IMR-90 (cell line): ENCODE measurements around the gene ERMP1. TPM values are rescaled to one million over a fixed set of nuclear protein-coding genes. Genes with fewer than 3 reads are reported as not detected.
A peak's percentile ranks its signal among the peaks of the same experiment; 100 is the strongest.

Experiments
- ATAC-seq: fragments of 200-7000 bp; cut with Tn5 transposase; 2 replicates; pipeline ENCODE4 v1.9.1; 2020; ENCODE audit warnings: low read depth, mild to moderate bottlenecking, moderate library complexity
- BruUV-seq: library from RNA; stranded (reverse); fragments of 400-500 nt; replicated peaks from 2 replicates; lab custom pipeline; 2021; lab: Mats Ljungman, UMichigan
- CTCF ChIA-PET: fragments of 300-600 bp; formaldehyde crosslinking; extraction: SDS; loops from one replicate; lab custom pipeline; 2021; ENCODE audit warnings: antibody characterized with exemption; lab: Yijun Ruan, JAX
- POLR2A ChIA-PET: fragments of 300-600 bp; sonication (Branson Sonifier 250); formaldehyde crosslinking; loops from one replicate; lab custom pipeline; 2022; ENCODE audit warnings: antibody characterized with exemption; ENCODE audit not compliant: unreplicated experiment; lab: Charles Lee
- DNase-seq: peaks from one replicate; pipeline ENCODE4 v3.0.0; 2013
- H2AFZ ChIP-seq: replicated peaks from 2 replicates; pipeline ENCODE3; 2013; ENCODE audit warnings: low read length, mild to moderate bottlenecking; ENCODE audit not compliant: poor library complexity
- H2AK5ac ChIP-seq: 2 replicates; pipeline ENCODE4 v1.6.1; 2013; ENCODE audit warnings: low read depth, low read length, inconsistent platforms
- H2AK9ac ChIP-seq: replicated peaks from 2 replicates; pipeline ENCODE3; 2013; ENCODE audit warnings: mild to moderate bottlenecking, low read depth, low read length, moderate library complexity; ENCODE audit not compliant: poor library complexity
- H2BK120ac ChIP-seq: 2 replicates; pipeline ENCODE4 v1.6.1; 2013; ENCODE audit warnings: low read depth, low read length, inconsistent platforms
- H2BK15ac ChIP-seq: 3 replicates; pipeline ENCODE4 v1.6.1; 2013; ENCODE audit warnings: low read depth, low read length, inconsistent platforms
- H2BK20ac ChIP-seq: 2 replicates; pipeline ENCODE4 v1.6.1; 2013; ENCODE audit warnings: low read depth, mild to moderate bottlenecking, inconsistent platforms, low read length, moderate library complexity
- H2BK5ac ChIP-seq: 2 replicates; pipeline ENCODE4 v1.6.1; 2013; ENCODE audit warnings: mild to moderate bottlenecking, low read depth, low read length, inconsistent platforms; ENCODE audit not compliant: poor library complexity, severe bottlenecking
- H3K14ac ChIP-seq: replicated peaks from 2 replicates; pipeline ENCODE4 v1.6.1; 2013; ENCODE audit warnings: low read depth, low read length, inconsistent platforms
- H3K18ac ChIP-seq: 2 replicates; pipeline ENCODE4 v1.6.1; 2013; ENCODE audit warnings: low read depth, low read length, control low read depth
- H3K23ac ChIP-seq: 2 replicates; pipeline ENCODE4 v1.6.1; 2013; ENCODE audit warnings: low read depth, low read length, inconsistent platforms
- H3K27ac ChIP-seq: 2 replicates; pipeline ENCODE4 v1.5.1; 2013; ENCODE audit warnings: mild to moderate bottlenecking, control low read depth, low read length; ENCODE audit not compliant: insufficient read depth
- H3K27me3 ChIP-seq: 2 replicates; pipeline ENCODE4 v1.6.1; 2013; ENCODE audit warnings: low read length; ENCODE audit not compliant: control insufficient read depth, insufficient read depth
- H3K36me3 ChIP-seq: 2 replicates; pipeline ENCODE4 v1.6.1; 2013; ENCODE audit warnings: low read length, mixed read lengths; ENCODE audit not compliant: control insufficient read depth, insufficient read depth
- H3K4ac ChIP-seq: 2 replicates; pipeline ENCODE4 v1.6.1; 2013; ENCODE audit warnings: low read depth, low read length, inconsistent platforms
- H3K4me1 ChIP-seq: 2 replicates; pipeline ENCODE4 v1.6.1; 2013; ENCODE audit warnings: low read length, mixed read lengths; ENCODE audit not compliant: control insufficient read depth, insufficient read depth
- H3K4me2 ChIP-seq: 2 replicates; pipeline ENCODE4 v1.6.1; 2013; ENCODE audit warnings: low read depth, mild to moderate bottlenecking, control low read depth, low read length, moderate library complexity
- H3K4me3 ChIP-seq: 2 replicates; pipeline ENCODE4 v1.5.1; 2013; ENCODE audit warnings: low read depth, mild to moderate bottlenecking, control low read depth, low read length, moderate library complexity; ENCODE audit not compliant: insufficient read depth
- H3K56ac ChIP-seq: 2 replicates; pipeline ENCODE4 v1.6.1; 2013; ENCODE audit warnings: low read length, inconsistent platforms; ENCODE audit not compliant: insufficient read depth; ENCODE audit errors: extremely low read depth
- H3K79me1 ChIP-seq, 2 experiments: 2 replicates each; pipeline ENCODE4 v1.6.1; 2013; ENCODE audit warnings: low read length in 2 of 2, inconsistent platforms in 1 of 2, low read depth in 1 of 2
- H3K9ac ChIP-seq: 2 replicates; pipeline ENCODE4 v1.6.1; 2013; ENCODE audit warnings: low read depth, low read length, control low read depth
- H3K9me1 ChIP-seq: 2 replicates; pipeline ENCODE4 v1.6.1; 2013; ENCODE audit warnings: low read length, inconsistent platforms; ENCODE audit not compliant: insufficient read depth
- H3K9me3 ChIP-seq: 2 replicates; pipeline ENCODE4 v1.6.1; 2013; ENCODE audit warnings: low read length; ENCODE audit not compliant: control insufficient read depth, insufficient read depth
- H4K20me1 ChIP-seq: 2 replicates; pipeline ENCODE4 v1.6.1; 2013; ENCODE audit warnings: low read length, inconsistent platforms; ENCODE audit not compliant: insufficient read depth
- H4K5ac ChIP-seq: 2 replicates; pipeline ENCODE4 v1.6.1; 2013; ENCODE audit warnings: mild to moderate bottlenecking, low read depth, low read length, control low read depth
- H4K8ac ChIP-seq, 2 experiments: 2 replicates each; pipeline ENCODE4 v1.6.1; 2013; ENCODE audit warnings: low read depth in 2 of 2, low read length in 2 of 2, control low read depth in 1 of 2, inconsistent platforms in 1 of 2
- H4K91ac ChIP-seq: 2 replicates; pipeline ENCODE4 v1.6.1; 2013; ENCODE audit warnings: low read depth, low read length, inconsistent platforms; ENCODE audit not compliant: insufficient read depth
- CEBPB ChIP-seq: IDR thresholded peaks from 2 replicates; pipeline ENCODE4 v1.6.1; 2012; ENCODE audit warnings: low read depth, low read length, improper control_type of control experiment
- ELK1 ChIP-seq: fragments of 150-350 bp; IDR thresholded peaks from 2 replicates; pipeline ENCODE4 v1.6.1; 2016; ENCODE audit warnings: low read depth, mild to moderate bottlenecking, low read length, moderate library complexity, borderline replicate concordance
- FOS ChIP-seq: fragments of 150-350 bp; IDR thresholded peaks from 2 replicates; pipeline ENCODE4 v1.6.1; 2016; ENCODE audit warnings: low read depth, low read length
- RCOR1 ChIP-seq: IDR thresholded peaks from 2 replicates; pipeline ENCODE4 v1.6.1; 2012; ENCODE audit warnings: mild to moderate bottlenecking, low read length, improper control_type of control experiment; ENCODE audit not compliant: insufficient replicate concordance
- RFX5 ChIP-seq: IDR thresholded peaks from 2 replicates; pipeline ENCODE4 v1.8.0; 2012; ENCODE audit warnings: low read depth, mild to moderate bottlenecking, low read length, moderate library complexity
- WGBS, 2 experiments: methylation state at CpG; one replicate each; pipeline versions ENCODE4 v1.1.5 to v1.1.7; 2013; ENCODE audit warnings: missing lambda C conversion rate in 2 of 2; ENCODE audit not compliant: insufficient read length in 1 of 2; ENCODE audit errors: extremely low coverage in 2 of 2; 5-methylcytosine and 5-hydroxymethylcytosine counted together
- dilution Hi-C: fragments of 300-500 bp; cut with HindIII; formaldehyde crosslinking; loops from one replicate; pipeline ENCODE4 v1.14.3; 2018; ENCODE audit warnings: low sequenced_read_pairs; ENCODE audit not compliant: unreplicated experiment
- in situ Hi-C: fragments of 300-500 bp; cut with MboI; formaldehyde crosslinking; loops from 3 replicates; pipeline ENCODE4 v1.14.3; 2019; ENCODE audit warnings: low sequenced_read_pairs, inconsistent platforms, mixed read lengths
- intact Hi-C: fragments of 100-400 bp; cut with micrococcal nuclease; formaldehyde crosslinking; loops from 2 replicates; pipeline ENCODE4 v1.10.0; 2022
- polyA plus RNA-seq, 3 experiments: library from polyadenylated mRNA; depleted of rRNA; stranded (reverse); fragments of >200 nt; gene quantifications; 2 replicates each; pipeline ENCODE4 v1.2.3, GENCODE V29; 2012; ENCODE audit warnings: low replicate concordance in 1 of 3
- total RNA-seq: library from RNA; depleted of rRNA; stranded (reverse); fragments of >200 nt; gene quantifications from 2 replicates; pipeline ENCODE4 v1.2.3, GENCODE V29; 2012
- TF ChIP-seq, protein P1 (sequence below): conservative IDR thresholded peaks from 2 replicates; pipeline ENCODE4 v1.5.1; 2012; ENCODE audit warnings: mild to moderate bottlenecking, low read depth, low read length, improper control_type of control experiment

Gene ERMP1
- total and polyA plus RNA-seq, 2 of the 4 experiments (the other 2 are of a cell fraction) = 2.2 to 4.7 TPM

DNA sequence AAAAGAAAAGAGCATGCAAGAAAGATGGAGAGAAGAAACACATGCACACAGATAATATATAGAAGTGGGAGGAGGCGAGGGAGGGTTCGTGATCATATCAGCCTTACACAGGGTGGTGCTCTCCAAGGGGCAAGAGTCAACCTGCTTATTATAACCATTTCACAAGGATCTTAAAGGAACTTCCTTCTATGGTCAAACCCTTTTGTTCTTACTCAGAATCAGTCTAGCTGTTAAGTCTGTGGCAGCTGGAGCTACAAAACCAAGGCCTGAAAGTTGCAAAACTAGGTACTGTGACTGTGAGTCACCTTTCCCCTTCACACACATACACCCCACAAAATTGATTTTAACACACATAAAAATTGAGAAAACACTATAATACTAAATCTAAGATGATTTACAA, 18.5 kb upstream of the ERMP1 start:
- intact Hi-C loops (no loop called here), dilution Hi-C loops (no loop called here), in situ Hi-C loops (no loop called here)
- no peak overlapping the region for H2AFZ ChIP-seq
- no peaks in the 10 kb centered on the region for H3K9me3 ChIP-seq
- H3K79me1 ChIP-seq = no peaks in the 10 kb centered on the region
- POLR2A ChIA-PET = interaction anchor here (0.6 kb wide), 1 partner anchor 830 kb away, joined by 8 read pairs; no protein-coding TSS in a partner anchor
- no peak overlapping the region for H2BK15ac ChIP-seq
- DNase-seq = peak; percentile 60
- no peak overlapping the region for H2AK5ac ChIP-seq
- no peak overlapping the region for H2BK20ac ChIP-seq
- H4K8ac ChIP-seq = no peak overlapping the region
- H3K4me1 ChIP-seq = peaks cover 2% of the 10 kb centered on the region; the same call in 1 of the 2 replicates
- H3K4me3 ChIP-seq = no peak overlapping the region
- WGBS, 2 experiments = no CpG with 5 or more reads among the region's 2 CpGs
- H3K27ac ChIP-seq = no peak overlapping the region
- no peak overlapping the region for H3K4ac ChIP-seq
- H4K20me1 ChIP-seq = no peaks in the 10 kb centered on the region
- CTCF ChIA-PET = interaction anchor here (0.9 to 2.0 kb wide), 2 partner anchors 17 to 53 kb away, joined by 4 to 6 read pairs; no protein-coding TSS in a partner anchor
- H4K91ac ChIP-seq = no peak overlapping the region
- no peak overlapping the region for H3K56ac ChIP-seq
- no peak overlapping the region for H3K18ac ChIP-seq
- no peak overlapping the region for H3K4me2 ChIP-seq
- H3K9me1 ChIP-seq = no peaks in the 10 kb centered on the region
- no peak overlapping the region for H2BK120ac ChIP-seq
- no peak overlapping the region for H4K5ac ChIP-seq
- peaks cover 17% of the 10 kb centered on the region for H3K27me3 ChIP-seq
- peak; percentile 63 for ATAC-seq
- no peak overlapping the region for H3K23ac ChIP-seq
- no peak overlapping the region for H2AK9ac ChIP-seq
- TF ChIP-seq, protein P1, sequence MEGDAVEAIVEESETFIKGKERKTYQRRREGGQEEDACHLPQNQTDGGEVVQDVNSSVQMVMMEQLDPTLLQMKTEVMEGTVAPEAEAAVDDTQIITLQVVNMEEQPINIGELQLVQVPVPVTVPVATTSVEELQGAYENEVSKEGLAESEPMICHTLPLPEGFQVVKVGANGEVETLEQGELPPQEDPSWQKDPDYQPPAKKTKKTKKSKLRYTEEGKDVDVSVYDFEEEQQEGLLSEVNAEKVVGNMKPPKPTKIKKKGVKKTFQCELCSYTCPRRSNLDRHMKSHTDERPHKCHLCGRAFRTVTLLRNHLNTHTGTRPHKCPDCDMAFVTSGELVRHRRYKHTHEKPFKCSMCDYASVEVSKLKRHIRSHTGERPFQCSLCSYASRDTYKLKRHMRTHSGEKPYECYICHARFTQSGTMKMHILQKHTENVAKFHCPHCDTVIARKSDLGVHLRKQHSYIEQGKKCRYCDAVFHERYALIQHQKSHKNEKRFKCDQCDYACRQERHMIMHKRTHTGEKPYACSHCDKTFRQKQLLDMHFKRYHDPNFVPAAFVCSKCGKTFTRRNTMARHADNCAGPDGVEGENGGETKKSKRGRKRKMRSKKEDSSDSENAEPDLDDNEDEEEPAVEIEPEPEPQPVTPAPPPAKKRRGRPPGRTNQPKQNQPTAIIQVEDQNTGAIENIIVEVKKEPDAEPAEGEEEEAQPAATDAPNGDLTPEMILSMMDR = no peak
- TF ChIP-seq RFX5 = no peak
- peak; percentile 52 for TF ChIP-seq CEBPB
- TF ChIP-seq ELK1 = no peak
- TF ChIP-seq RCOR1 = no peak
- TF ChIP-seq FOS = no peak
- no peak overlapping the region for H3K9ac ChIP-seq
- H3K14ac ChIP-seq = no peak overlapping the region
- no TSS peak for BruUV-seq
- H3K36me3 ChIP-seq = no peaks in the 10 kb centered on the region
- no peak overlapping the region for H2BK5ac ChIP-seq
